Left cardiac atrium (tissue), 4 donors: ENCODE measurements around the gene FOXJ3. TPM values are rescaled to one million over a fixed set of nuclear protein-coding genes. Genes with fewer than 3 reads are reported as not detected.

Experiments
- ATAC-seq, 2 donors: fragments of 200-7000 bp; cut with Tn5 transposase; one replicate each; pipeline ENCODE4 v1.9.1; 2020; ENCODE audit warnings: mild to moderate bottlenecking in 2 of 2, moderate library complexity in 2 of 2
- DNase-seq: peaks from one replicate; pipeline ENCODE4 v3.0.0-alpha.2; 2020
- intact Hi-C, 2 donors: fragments of 100-400 bp; cut with DNase I; formaldehyde crosslinking; loops; one replicate each; pipeline versions ENCODE4 v1.14.1 to v1.15.1; 2022 to 2023
- total RNA-seq, 2 donors: library from RNA; stranded (reverse); fragmentation: NEBNext Ultra II Directional; extraction: Animal tissue kit (Norgen Biotek cat#: 25700); gene quantifications; one replicate each; pipeline ENCODE4 v1.2.1, GENCODE V29; 2021
- donor health status: DM: no; HTN: yes; CAD: no.
- donor health status: DM: no; HTN: yes; CAD: no; lungs with severe emphysema.
- donor health status: DM: yes; HTN: yes; CAD: no.
- donor health status: Dilated cardiomyopathy.

FOXJ3 gene
- total RNA-seq, 2 donors from 2014 or later: 34.3 to 43.0 TPM

DNA sequence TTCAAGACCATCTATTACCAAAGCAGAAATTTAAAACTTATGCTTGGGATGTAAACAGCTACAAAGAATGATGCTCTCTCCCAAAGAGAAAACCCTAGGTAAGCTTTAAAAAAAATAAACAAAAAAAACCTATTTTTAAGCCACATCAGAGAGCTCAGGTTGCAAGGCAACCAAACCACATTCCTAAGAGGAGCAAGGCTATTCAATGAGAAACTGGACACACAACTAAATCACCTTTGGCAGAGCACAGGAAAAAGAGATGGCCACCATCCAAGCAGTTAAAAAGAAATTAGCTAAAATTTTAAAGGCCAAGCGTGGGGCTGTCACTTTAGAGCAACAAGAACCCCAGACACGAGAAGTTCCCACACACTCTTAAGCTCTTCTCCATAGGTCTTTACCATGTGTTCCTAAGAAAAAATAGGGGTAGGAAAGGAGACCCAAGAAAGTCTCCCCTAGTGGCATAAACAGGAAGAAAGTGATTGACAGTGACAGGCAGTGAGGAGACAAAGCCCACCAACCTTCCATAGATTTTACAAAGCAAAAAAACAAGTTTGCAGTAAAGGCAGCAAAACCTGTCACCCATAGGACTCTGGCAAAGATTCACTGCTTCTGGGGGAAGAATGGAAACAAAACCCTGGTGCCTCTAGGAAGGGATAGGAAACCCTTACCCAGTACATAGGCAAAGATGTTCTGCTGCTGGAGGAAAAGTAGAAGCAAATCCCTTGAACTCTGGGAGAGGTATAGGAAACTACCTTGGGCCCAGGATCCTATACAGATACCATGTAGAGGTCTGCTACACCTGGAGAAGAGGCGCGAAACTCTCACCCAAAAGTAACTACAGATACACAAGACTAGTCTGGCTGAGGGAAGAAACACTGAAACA, 68.5 kb downstream of the FOXJ3 start:
- intact Hi-C loops: no loop called here
- ATAC-seq (no peak), DNase-seq (no peak)

- no peak for ATAC-seq
- intact Hi-C loops: no loop called here
- DNase-seq: no peak
These were observed 70.4 kb downstream of the FOXJ3 start for GRCh38 chr1:42264511-42265190.

GRCh38 chr1:42263019-42263418, 72.0 kb downstream of the FOXJ3 start:
- ATAC-seq: no peak
- intact Hi-C loops: no loop called here
- DNase-seq: no peak

- DNase-seq (no peak), ATAC-seq (no peak)
- intact Hi-C loops: no loop called here
These were observed 74.5 kb downstream of the FOXJ3 start for GRCh38 chr1:42260376-42261070.

DNA sequence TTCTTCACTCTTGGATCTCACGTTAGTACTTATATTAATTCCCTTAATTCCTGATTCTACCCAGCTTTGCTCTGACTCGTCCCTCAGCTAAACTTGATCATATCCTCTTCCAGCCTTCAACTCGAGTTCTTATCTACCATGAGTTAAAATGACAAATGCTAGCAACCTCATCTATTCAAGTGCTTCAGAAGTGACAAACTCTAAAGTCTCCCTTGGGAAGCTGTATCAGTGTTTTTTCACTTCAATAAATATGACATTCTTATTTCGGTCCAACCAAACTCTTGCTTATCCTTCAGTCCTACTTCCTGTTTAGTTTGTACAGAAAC, 75.3 kb downstream of the FOXJ3 start:
- no peak for DNase-seq
- intact Hi-C loops: no loop called here
- peak in 1 of 2 donors; percentile 42 for ATAC-seq

DNA sequence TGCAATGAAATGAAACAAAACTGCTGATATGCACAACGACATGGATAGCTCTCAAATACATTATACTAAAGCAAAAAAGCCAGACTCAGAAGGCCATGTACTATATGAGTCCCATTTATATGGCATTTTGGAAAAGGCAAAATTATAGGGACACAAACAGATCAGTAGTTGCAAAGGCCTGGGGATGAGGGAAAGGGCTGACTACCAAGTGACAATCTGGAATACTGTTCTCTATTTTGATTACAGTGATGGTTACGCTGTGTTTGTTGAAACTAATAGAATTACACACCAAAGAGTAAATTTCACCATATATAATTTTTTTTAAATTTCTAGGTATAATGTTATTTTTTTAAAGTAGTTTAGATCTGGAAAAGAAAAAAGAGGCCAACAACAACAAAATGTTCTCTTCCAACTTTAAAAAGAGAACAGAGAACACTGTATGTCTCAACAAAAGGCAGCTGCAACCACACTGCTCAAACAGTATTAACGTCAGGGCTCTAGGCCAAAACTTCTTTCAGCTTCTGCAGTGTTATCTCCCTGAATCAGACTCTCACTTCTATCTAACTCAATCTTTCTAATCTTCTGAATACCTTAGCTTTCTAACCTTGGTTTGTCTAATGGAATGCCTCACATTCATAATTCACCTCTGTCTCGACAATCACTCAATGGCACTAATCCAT, 75.8 kb downstream of the FOXJ3 start:
- ATAC-seq: peak; percentile 47 to 88
- intact Hi-C loops: no loop called here

GRCh38 chr1:42258218-42258617, 76.8 kb downstream of the FOXJ3 start:
- no peak for DNase-seq
- intact Hi-C loops: no loop called here
- ATAC-seq: no peak

More for the DNA sequence above, 75.8 kb downstream of the FOXJ3 start:
- DNase-seq: no peak

GRCh38 chr1:42251042-42251441, 84.0 kb downstream of the FOXJ3 start:
- no peak for DNase-seq
- no peak for ATAC-seq
- intact Hi-C loops: no loop called here

GRCh38 chr1:42250164-42250563, 84.9 kb downstream of the FOXJ3 start:
- intact Hi-C loops: no loop called here
- ATAC-seq (no peak), DNase-seq (no peak)

GRCh38 chr1:42240966-42241755, 93.9 kb downstream of the FOXJ3 start:
- intact Hi-C loops: no loop called here
- ATAC-seq (no peak), DNase-seq (no peak)

GRCh38 chr1:42239555-42239954, 95.5 kb downstream of the FOXJ3 start:
- intact Hi-C loops: no loop called here
- no peak for ATAC-seq
- no peak for DNase-seq

GRCh38 chr1:42239041-42239440, 96.0 kb downstream of the FOXJ3 start:
- ATAC-seq: no peak
- no peak for DNase-seq
- intact Hi-C loops: no loop called here

- DNase-seq (no peak), ATAC-seq (no peak)
- intact Hi-C loops: no loop called here
These were observed 103.8 kb downstream of the FOXJ3 start for GRCh38 chr1:42231253-42231652.

- intact Hi-C loops: no loop called here
- ATAC-seq: no peak
- no peak for DNase-seq
These were observed 106.1 kb downstream of the FOXJ3 start for GRCh38 chr1:42228938-42229337.

GRCh38 chr1:42223036-42223435, 112.0 kb downstream of the FOXJ3 start:
- intact Hi-C loops: no loop called here
- no peak for ATAC-seq
- no peak for DNase-seq

DNA sequence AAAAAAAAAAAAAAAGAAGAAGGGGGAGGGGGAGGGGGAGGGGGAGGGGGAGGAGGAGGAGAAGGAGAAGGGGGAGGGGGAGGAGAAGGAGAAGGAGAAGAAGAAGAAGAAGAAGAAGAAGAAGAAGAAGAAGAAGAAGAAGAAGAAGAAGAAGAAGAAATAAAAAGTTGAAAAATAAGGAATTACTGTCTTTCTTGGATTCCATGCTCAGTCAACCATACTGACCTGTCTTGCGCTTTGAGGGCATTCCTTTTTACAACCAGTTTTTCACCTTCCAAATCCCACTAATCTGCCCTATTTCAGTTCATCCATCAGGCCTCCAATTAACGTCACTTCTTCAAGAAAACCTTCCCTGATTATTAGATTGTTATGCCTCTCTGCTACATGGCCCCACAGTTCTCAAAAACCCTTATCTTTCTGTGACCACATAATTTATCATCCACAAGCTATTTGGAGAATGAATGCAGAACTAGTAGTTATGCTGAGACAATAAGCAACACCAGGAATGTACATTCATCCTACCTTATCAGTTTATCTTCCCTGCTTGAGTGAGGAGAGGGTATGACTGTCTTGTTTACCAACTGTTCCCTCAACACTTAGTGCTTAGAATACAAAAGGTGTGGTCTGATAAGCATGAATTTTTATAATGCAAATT, 113.0 kb downstream of the FOXJ3 start:
- intact Hi-C loops: no loop called here
- ATAC-seq (no peak), DNase-seq (no peak)

DNA sequence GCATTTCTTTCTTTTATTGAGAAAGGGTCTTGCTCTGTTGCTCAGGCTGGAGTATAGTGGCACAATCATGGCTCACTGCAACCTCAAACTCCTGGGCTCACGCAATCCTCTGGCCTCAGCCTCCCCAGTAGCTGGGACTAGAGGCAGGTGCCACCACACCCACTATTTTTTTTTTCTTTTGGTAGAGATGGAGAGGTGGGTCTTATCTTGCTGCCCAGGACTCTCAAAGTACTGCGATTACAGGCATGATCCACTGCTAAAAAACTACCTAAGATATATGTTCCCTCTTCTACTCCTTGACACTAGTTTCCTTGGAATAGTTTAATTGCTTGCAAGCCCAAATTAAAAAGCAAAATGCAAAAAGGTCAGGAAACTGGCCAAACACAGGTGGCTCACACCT, 113.6 kb downstream of the FOXJ3 start:
- intact Hi-C loops: no loop called here
- DNase-seq (no peak), ATAC-seq (no peak)

- ATAC-seq (no peak), DNase-seq (no peak)
- intact Hi-C loops: no loop called here
These were observed 115.4 kb downstream of the FOXJ3 start for GRCh38 chr1:42219627-42220026.
